IPS DF 19.7 (cell line): ENCODE results near the gene TEX22.

Experiments
- DNase-seq: peaks from one replicate; pipeline ENCODE4 v3.0.0-alpha.2; 2013; ENCODE audit warnings: low read depth, low spot score

The TEX22 gene

GRCh38 chr14:105420101-105420973 is 22.0 kb downstream of the TEX22 start:
- no peak for DNase-seq

DNA sequence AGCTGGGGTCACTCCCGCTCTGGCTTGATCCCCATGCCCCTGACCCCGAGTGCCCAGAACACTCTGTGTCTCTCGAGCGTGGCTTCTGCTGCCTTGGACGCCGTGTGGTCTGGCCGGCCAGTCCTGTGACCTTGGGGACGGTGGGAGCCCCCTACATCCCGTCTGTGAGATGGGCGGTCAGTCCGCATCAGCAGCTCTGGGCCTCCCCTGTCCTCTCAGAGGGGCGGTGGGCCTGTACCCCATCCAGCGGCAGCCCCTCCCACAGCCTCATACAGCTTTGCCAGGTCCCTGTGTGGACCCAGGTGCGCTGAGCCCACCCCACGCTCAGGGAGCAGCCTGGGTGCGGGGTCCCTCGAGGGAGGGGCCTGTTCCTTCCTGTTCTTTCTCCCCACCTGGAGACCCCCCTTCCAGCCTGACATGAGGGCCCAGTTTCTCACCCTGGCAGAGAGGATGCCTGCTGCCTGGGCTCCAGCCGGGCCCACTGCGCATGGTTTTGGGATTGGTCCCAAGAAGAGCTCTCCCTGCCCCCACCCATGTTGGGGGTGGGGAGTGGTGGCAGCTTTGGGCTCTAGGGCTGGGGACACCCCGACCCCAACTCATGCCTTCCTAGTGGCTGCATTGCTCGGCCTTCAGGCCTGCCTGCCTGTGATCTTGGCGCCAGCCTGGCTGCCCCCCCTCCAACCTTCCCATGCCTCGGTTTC is 22.8 kb downstream of the TEX22 start:
- no peak for DNase-seq

DNA sequence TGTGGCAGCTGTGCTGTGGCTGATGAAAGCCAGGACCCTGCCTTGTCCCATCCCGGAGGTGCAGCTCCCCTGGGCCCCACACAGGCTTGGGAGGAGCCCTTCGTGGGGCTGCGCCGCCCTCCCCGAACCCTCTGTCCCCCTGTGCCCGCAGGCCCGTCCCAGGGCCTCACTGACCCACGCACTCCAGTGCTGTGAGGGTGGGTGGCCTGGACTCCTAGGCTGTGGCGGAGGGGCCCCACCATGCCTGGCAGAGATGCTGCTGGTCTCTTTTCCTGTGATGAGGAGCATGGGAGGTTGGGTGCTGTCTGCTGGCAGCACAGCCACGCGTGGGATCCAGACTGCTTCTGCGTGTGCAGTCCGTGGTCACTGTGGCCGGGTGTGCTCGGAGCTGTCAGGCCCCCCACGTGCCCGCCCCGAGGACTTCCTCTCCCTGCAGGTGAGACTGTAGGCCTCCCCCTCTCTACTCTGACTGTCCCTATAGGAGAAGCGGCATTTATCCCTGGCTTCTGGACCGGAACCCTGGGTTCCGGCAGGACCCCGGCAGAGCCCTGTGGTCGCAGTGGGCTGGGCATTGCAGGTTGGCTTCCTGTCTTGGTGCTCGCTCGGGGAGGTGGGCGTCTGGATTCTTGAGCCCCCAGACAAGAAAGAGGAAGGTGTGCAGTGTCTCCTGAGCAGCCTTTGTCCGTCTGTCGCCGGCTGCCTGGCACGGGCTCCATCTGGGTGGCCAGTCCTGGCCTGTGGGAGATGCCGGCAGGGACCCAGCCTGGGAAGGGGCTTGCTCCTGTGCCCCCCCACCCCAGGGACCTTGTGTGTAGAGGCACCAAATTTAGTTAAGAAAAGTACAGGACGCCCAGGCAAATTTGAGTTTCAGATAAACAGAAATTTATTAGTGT is 23.6 kb downstream of the TEX22 start:
- DNase-seq: no peak

- no peak for DNase-seq
Observed at GRCh38 chr14:105422695-105423487, 24.6 kb downstream of the TEX22 start.

- DNase-seq: no peak
Observed at GRCh38 chr14:105423488-105424195, 25.3 kb downstream of the TEX22 start.

GRCh38 chr14:105424861-105425260 is 26.5 kb downstream of the TEX22 start:
- DNase-seq: no peak

DNA sequence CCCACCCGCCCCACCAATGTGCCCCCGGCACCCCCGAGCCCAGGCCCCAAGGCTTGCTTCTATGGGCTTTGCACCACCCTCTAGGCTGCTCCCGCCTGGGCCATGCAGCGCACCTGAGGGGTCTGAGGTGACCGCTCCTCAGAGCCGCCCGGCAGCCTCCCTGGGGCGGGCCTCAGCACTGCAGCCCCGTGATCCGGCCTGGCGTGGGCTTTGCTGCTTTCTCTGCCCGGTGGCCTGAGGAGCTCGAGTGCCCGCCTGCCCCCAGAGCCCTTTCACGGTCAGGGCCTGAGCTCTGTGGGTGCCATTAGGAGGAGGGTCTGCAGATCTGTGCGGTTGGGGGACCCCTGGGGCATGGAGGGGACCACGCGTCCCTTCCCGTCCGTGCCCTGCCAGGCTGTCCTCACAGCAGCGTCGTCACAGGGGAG is 27.5 kb downstream of the TEX22 start:
- DNase-seq: no peak

GRCh38 chr14:105426416-105427130 is 28.2 kb downstream of the TEX22 start:
- no peak for DNase-seq

DNA sequence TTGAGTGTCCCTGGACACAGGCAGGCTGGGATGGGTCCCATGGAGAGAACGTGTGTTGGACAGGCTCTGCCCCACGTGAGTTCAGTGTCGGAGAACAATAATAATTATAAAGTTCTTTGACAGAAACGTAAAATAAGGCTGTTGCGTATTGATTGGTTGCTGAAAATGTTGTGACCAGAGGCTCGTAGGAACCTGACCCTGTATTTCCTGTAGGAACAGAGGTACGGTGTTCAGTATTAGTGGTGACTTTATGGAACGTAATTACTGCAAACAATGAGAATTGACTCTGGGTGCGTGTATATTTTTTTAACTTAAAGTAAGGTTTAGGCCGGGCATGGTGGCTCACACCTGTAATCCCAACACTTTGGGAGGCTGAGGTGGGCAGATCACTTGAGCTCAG is 29.1 kb downstream of the TEX22 start:
- DNase-seq: no peak

DNA sequence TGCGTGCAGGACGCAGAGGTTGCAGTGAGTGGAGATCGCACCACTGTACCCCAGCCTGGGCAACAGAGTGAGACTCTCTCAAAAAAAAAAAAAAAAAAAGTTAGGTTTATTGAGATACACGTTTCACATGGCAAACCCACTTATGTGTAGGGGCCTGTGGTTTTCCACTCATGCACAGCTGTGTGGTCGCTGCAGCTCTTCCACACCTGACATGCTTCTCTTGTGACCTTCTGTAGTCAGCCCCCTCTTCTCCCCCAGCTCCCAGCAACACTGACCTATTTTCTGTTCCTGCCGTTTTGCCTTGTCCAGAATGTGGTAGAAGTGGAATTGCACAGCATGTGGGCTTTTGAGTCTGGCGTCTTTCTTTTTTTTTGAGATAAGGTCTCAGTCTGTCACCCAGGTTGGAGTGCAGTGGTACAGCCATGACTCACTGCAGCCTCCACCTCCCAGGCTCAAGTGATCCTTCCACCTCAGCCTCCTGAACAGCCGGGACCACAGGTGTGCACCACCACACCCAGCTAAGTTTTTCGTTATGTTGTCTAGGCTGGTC is 29.7 kb downstream of the TEX22 start:
- no peak for DNase-seq

GRCh38 chr14:105430042-105430441 is 31.7 kb downstream of the TEX22 start:
- no peak for DNase-seq

DNA sequence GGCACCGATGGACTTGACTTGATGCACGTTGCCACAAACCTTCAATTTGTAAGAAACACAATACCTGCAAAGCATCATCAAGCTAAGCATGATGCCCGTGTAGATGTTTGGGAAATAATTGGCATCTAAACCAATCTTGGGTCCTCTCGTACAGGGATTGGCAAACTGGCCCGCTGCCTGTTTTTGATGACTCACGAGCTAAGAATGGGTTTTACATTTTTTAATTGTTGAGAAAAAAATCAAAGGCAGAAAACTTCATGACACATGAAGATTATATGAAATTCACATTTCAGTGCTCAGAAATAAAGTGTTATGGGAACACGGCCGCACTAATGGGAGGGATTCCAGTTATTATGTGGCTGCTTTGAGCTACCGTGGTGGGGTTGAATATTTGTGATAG is 32.2 kb downstream of the TEX22 start:
- DNase-seq: no peak

- DNase-seq: no peak
Observed at GRCh38 chr14:105431256-105431655, 32.9 kb downstream of the TEX22 start.

GRCh38 chr14:105432657-105433056 is 34.3 kb downstream of the TEX22 start:
- DNase-seq: no peak

DNA sequence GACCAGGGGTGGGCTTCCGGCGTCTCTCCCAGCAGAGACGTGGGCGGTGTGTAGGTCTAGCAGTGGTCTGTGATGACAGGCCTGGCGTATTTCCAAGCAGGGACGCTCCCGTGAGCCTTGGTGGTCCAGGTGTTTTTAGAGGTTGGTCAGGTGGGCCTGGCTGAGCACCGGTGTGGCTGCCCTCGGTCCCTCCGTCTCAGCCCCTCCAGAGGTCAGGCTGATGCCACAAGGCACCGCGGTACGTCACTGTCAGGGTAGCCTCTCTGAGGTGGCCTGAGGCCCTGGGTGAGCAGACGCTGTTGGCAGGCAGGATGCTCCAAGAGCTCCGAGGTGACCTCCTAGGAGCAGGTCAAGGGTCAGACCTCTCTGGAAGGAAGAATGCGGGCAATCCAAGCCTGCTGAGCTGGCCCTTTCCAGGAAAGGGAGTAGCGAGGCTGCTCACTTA is 34.8 kb downstream of the TEX22 start:
- no peak for DNase-seq

- no peak for DNase-seq
Observed at GRCh38 chr14:105436402-105436801, 38.1 kb downstream of the TEX22 start.

- DNase-seq: no peak
Observed at GRCh38 chr14:105436891-105437722, 38.8 kb downstream of the TEX22 start.

GRCh38 chr14:105437723-105438500 is 39.6 kb downstream of the TEX22 start:
- DNase-seq: no peak
